GM19193 (cell line): ENCODE results near the gene FBRSL1.

ENCODE experiments used
- POLR2A ChIP-seq: IDR thresholded peaks from 4 replicates; pipeline ENCODE4 v1.6.1; 2011; ENCODE audit not compliant: insufficient read depth, insufficient read length; ENCODE audit errors: extremely low read depth

Gene FBRSL1

GRCh38 chr12:132489602-132490266 is at the start of gene FBRSL1:
Gene FBRSL1, plus strand, starts transcription at chr12:132490151.
- TF ChIP-seq POLR2A: no peak

DNA sequence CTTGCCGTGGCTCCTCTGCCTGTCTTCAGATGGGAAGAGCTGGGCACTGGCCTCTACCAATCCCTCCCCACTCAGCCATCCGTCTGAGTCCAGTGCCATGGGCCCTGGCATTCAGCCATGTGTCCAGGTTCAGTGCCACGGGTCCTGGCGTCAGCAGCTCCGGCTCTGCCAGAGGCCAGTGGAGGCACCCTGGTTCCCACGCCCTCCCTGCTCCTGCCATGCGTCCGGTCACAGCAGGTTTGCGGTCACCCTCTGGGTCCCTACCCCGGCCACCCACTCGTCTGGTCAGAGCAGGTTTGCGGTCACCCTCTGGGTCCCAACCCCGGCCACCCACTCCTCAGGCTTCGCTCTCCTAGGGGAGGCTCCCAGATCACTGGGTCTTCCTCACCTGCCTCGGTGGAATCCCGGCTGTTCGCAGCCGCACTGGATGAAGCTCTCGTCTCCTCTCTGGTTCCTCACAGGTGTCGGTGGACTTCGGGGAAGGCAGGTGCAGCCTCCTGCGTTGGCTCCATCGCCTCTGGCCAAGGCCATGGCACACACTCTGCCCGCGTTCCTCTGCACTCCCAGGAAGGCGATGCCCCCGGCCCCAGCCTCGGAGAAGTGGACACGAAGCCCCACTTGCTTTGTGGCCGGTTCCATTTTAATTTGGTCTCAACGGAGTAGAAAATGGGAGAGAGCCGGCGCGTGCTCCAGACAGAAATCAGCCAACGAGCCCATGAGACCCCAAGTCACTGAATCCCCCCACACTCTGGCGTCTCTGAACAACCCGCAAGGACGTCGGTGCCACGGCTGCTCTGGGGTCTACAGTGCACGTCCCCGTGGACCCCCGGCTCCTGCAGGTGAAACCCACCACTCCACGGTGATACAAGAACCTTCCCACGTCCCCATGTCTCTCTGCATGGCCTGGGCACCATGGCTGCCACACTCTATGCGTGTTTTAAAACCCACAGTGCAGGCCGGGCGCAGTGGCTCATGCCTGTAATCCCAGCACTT is 47.8 kb upstream of the FBRSL1 start:
- TF ChIP-seq POLR2A: no peak

- no peak for TF ChIP-seq POLR2A
Measured at GRCh38 chr12:132443091-132443490, 46.9 kb upstream of the FBRSL1 start.

DNA sequence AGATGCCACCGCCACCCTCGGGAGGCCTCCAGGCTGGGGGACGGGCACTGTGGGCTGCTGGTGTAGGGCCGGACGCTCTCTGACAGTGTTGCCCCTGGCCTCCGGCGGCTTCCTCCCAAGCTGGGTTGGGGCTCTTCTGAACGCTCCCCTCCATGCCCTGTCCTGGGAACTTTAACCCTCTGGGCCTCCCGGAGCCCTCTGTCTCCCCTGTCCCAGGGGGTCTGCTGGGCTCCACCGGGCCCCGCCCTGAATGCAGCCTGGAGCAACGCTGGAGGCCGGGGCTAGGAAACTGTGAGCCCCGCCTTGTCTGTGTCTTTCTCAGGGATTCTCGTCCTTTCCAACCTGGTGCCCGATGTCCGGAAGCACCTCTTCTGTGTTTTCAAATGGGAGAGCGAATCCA is 45.7 kb upstream of the FBRSL1 start:
- no peak for TF ChIP-seq POLR2A

- peak; percentile 70 for TF ChIP-seq POLR2A
Measured at GRCh38 chr12:132444957-132445883, 44.7 kb upstream of the FBRSL1 start.

- peak; percentile 51 for TF ChIP-seq POLR2A
Measured at GRCh38 chr12:132445884-132446632, 43.9 kb upstream of the FBRSL1 start.

DNA sequence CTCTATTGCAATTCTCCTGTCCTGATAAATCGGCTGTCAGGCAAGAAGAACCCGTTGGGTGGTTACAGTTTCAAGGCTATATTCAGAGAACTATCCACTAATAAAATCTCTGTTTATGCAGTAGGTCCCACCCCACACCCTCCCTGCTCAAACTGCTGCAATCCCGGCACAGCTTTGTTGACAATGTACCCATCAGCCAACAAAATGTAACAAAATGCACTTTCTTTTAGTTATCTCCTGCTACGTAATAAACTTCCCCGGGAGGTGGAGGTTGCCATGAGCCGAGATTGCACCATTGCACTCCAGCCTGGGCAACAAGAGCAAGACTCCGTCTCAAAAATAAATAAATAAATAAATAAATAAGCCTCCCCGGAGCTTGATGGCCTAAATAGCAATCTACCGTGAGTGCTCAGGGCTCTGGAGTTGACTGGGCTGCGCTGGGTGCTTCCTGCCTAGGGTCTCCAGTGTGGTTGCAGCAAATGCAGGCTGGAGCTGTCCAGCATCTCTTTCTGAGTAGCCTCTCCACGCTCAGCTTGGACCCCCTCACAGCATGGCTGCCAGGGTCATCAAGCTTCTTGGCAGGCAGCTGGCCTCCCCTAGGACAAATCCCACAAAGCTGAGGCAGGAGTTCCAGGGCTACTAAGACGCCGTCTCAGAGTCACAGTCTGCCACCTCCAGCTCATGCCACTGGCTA is 43.2 kb upstream of the FBRSL1 start:
- no peak for TF ChIP-seq POLR2A

DNA sequence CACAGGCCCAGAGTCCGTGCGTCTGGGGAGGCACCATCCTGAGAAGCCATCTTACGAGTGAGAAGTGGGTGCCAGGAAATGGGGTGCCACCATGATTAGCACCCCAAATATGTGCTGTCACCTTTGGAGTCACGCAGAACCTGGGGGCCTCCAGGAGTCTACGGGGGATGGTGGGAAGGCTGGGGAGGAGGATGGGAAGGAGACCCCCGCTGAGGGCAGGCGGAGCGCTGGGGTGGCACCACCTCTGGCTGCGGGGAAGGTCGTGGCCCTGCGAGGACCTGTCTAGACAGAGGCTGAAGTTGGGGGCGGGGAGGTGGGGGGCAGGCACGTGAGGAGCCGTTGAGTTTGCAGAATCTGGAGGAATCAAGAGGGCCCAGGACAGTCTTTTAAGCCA is 42.6 kb upstream of the FBRSL1 start:
- no peak for TF ChIP-seq POLR2A

DNA sequence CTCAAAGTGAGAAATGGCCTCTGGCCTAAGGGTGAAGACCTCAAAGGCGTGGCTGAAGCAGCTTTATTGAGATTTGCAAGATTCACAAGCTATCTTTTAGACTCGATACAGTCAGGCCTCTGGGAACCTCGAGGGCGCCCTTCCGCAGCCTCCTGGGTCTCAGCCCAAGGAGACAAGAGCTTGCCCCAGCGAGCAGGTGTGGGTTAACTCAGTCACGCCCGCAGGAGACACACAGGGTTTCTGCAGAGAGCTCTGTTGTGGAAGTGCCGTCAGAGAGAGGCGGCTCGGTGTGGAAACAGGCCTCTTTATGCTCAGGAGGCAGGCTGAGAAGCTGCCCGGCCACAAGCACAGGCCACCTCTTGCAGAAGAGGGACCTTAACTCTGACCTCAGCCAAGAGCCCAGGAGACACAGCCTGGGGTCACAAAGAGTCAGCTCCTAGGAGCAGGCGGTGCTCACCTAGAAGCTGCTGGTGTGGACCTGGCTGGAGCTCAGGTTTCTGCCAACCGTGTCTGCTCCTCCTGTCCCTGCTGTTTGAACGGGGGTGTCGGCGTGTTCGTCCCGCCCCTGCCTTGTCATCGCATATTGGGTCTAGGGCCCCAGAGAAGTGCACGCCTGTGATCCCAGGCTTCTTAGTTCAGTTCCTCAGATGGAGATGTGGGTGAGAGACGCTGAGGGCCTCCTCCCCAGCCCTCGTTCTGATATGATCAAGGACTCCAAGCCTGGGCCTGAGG is 42.1 kb upstream of the FBRSL1 start:
- no peak for TF ChIP-seq POLR2A

- TF ChIP-seq POLR2A: no peak
Measured at GRCh38 chr12:132448463-132448820, 41.5 kb upstream of the FBRSL1 start.

DNA sequence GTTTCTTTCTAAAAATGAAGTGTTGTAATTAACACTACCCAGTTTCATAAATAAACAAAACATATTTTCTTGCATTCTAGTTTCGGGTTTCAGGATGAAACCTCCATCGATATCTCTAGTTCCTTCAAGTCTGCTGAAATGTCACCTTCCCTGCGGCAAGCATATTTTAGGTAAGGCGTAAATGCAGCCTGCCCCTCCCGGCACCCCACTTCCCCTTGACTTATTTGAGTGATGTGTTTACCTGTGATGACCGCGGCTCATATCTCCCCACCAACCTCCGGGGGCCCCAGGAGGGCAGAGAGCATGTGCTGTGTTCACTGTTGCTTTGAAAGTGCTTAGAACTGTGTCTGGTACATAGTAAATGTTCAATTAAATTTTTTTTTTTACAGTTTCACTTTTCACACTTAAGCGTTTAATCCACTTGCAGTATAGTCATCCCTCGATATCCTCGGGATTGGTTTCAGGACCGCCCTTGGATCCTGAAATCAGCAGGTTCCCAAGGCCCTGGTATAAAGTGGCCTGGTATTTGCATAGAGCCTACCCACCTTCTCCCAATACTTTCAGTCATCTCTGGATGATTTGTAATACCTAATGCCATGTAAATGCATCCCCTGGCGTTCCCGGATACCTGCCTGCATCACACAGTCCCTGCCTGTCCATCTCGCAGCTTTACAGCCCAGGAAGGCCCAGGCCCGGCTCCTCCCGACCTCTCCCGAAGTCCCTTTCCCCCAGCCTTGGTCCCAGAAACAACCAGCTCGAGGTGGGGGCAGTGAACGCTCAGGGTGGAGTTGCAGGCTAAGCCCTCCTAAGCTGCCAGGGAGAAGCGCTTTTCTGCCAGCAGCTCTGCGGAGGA is 40.2 kb upstream of the FBRSL1 start:
- TF ChIP-seq POLR2A: no peak
